T-cell (primary cell): ENCODE data around the gene ANKFN1. TPM values are rescaled to one million over a fixed set of nuclear protein-coding genes. Genes with fewer than 3 reads are reported as not detected.

Source experiments
- ATAC-seq, 4 experiments: fragments of 200-7000 bp in 3 of 4; fragments of 150-1000 bp in 1 of 4; cut with Tn5 transposase; replicated peaks in 1 of 4; 1 replicate in 3 of 4; 2 replicates in 1 of 4; pipeline ENCODE4 v1.10.0; 2021; ENCODE audit warnings: moderate library complexity in 3 of 4, mild to moderate bottlenecking in 2 of 4, moderate number of reproducible peaks in 1 of 4
- CTCF ChIA-PET, 2 donors: fragments of 300-600 bp; sonication (Branson Sonifier 250); formaldehyde crosslinking; loops; one replicate each; lab custom pipeline; 2022; ENCODE audit warnings: antibody characterized with exemption in 2 of 2; lab: Charles Lee
- POLR2A ChIA-PET, 2 donors: fragments of 300-600 bp; sonication (Branson Sonifier 250); formaldehyde crosslinking; loops; one replicate each; lab custom pipeline; 2022; ENCODE audit warnings: antibody characterized with exemption in 2 of 2; lab: Charles Lee
- DNase-seq, 35 experiments: peaks; one replicate each; pipeline versions ENCODE4 v3.0.0 to v3.0.0-alpha.2; 2013 to 2023
- H3K27ac ChIP-seq: one replicate; pipeline ENCODE4 v1.5.1; 2013; ENCODE audit warnings: low read length
- H3K27me3 ChIP-seq, 2 experiments: replicated peaks in 1 of 2; 1 replicate in 1 of 2; 2 replicates in 1 of 2; pipeline versions ENCODE4 v1.6.1 to v1.7.0; 2013; ENCODE audit warnings: low read length in 1 of 2, mixed read lengths in 1 of 2; ENCODE audit not compliant: control insufficient read depth in 2 of 2, insufficient read depth in 2 of 2; ENCODE audit errors: extremely low read depth in 1 of 2
- H3K36me3 ChIP-seq, 2 donors: 1 replicate in 1 of 2; 2 replicates in 1 of 2; pipeline versions ENCODE4 v1.6.1 to v1.7.0; 2013; ENCODE audit warnings: low read length in 1 of 2; ENCODE audit not compliant: control insufficient read depth in 2 of 2, insufficient read depth in 1 of 2; ENCODE audit errors: extremely low read depth in 1 of 2
- H3K4me1 ChIP-seq, 2 experiments: 1 replicate in 1 of 2; 2 replicates in 1 of 2; pipeline versions ENCODE4 v1.6.1 to v1.7.0; 2013; ENCODE audit warnings: low read length in 2 of 2, mixed read lengths in 1 of 2; ENCODE audit not compliant: insufficient read depth in 2 of 2, control insufficient read depth in 1 of 2; ENCODE audit errors: extremely low read depth in 1 of 2
- H3K4me3 ChIP-seq, 2 donors: 1 replicate in 1 of 2; 2 replicates in 1 of 2; pipeline versions ENCODE4 v1.5.1 to v1.7.0; 2013; ENCODE audit warnings: mild to moderate bottlenecking in 2 of 2, low read length in 1 of 2, moderate library complexity in 1 of 2; ENCODE audit not compliant: control insufficient read depth in 1 of 2; ENCODE audit errors: extremely low read depth in 1 of 2
- H3K9me3 ChIP-seq: 2 replicates; pipeline ENCODE4 v1.7.0; 2013
- H3K27ac Mint-ChIP-seq, 2 donors: one replicate each; pipeline ENCODE4 v1.8.0; 2020 to 2021; ENCODE audit warnings: mild to moderate bottlenecking in 2 of 2, mixed read lengths in 2 of 2
- H3K27me3 Mint-ChIP-seq, 2 donors: one replicate each; pipeline ENCODE4 v1.8.0; 2021 to 2022; ENCODE audit warnings: mixed read lengths in 2 of 2
- H3K36me3 Mint-ChIP-seq: one replicate; pipeline ENCODE4 v1.8.0; 2021; ENCODE audit warnings: mixed read lengths
- H3K4me1 Mint-ChIP-seq, 3 donors: one replicate each; pipeline ENCODE4 v1.8.0; 2020 to 2022; ENCODE audit warnings: mixed read lengths in 3 of 3, mild to moderate bottlenecking in 1 of 3
- H3K4me3 Mint-ChIP-seq, 3 donors: one replicate each; pipeline ENCODE4 v1.8.0; 2020 to 2022; ENCODE audit warnings: mild to moderate bottlenecking in 3 of 3, mixed read lengths in 3 of 3, moderate library complexity in 3 of 3
- H3K9me3 Mint-ChIP-seq, 3 donors: one replicate each; pipeline ENCODE4 v1.8.0; 2020 to 2022; ENCODE audit warnings: mixed read lengths in 3 of 3
- WGBS: methylation state at CpG from one replicate; pipeline ENCODE4 v1.1.5; 2013; ENCODE audit warnings: missing lambda C conversion rate; ENCODE audit not compliant: insufficient coverage; 5-methylcytosine and 5-hydroxymethylcytosine counted together
- total RNA-seq, 35 experiments: library from RNA in 6 of 35; stranded (reverse) in 6 of 35; fragments of 120-200 nt in 1 of 35; gene quantifications; one replicate each; pipeline versions ENCODE4 v1.2.1 to v1.2.4 and lab custom pipeline; 2013 to 2026

The ANKFN1 gene
- total RNA-seq, 5 donors from 2014 or later (not counting 1 experiment from before 2014, with no cell fraction given) = not detected

DNA sequence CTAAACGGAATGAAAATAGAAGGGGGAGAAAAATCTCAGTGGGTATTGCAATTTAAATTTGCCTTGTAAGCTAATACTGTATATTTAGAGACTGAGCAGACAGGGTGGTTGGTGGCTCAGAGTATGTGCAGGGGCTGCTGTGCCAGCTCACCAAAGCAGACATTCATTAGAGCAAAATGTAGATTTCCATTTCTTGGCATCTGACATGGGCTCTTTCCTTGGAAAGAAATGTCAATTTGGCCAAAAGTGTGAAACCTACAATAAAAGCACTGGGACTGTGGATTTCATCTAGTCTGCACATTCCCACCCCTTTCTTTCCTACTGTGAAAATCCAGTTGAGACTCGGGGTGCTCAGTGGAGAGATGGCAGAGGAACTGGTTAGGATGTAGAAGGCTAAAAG is 295.1 kb downstream of the ANKFN1 start:
- Mint-ChIP-seq H3K27me3 (peaks cover 0 to 3% of the 10 kb centered on the region in 2 donors), H3K36me3 (no peaks in the 10 kb centered on the region), H3K4me1 (no peaks in the 10 kb centered on the region), H3K27ac (no peak overlapping the region), H3K9me3 (no peaks in the 10 kb centered on the region), H3K4me3 (no peak overlapping the region)
- H3K27me3 ChIP-seq = no peaks in the 10 kb centered on the region
- ATAC-seq (no peak), DNase-seq (no peak)
- H3K4me1 ChIP-seq = no peaks in the 10 kb centered on the region
- ChIA-PET CTCF (no interaction called here), POLR2A (no interaction called here)
- no peak overlapping the region for H3K27ac ChIP-seq
- no peak overlapping the region for H3K4me3 ChIP-seq
- H3K9me3 ChIP-seq = no peaks in the 10 kb centered on the region
- WGBS = no CpG with 5 or more reads among the region's 2 CpGs
- no peaks in the 10 kb centered on the region for H3K36me3 ChIP-seq

DNA sequence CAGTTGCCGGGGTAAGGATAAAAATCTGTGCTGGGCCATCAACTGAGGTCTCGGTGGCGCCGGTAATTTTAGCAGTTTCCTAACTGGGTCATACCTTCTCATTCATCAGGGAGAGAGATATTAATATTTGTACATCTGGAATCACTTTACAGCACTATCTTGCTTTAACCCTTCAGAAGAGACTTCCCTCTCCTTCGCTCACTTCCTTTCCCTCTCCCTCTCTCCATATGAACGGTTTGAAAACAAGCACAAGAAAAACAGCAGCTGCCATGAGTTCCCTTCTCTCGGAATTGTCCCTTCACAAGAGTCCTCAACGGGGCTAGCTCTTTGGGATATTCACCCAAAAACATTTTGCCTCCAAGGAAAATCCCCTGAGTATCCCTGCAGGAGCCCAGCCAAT is 295.9 kb downstream of the ANKFN1 start:
- Histone ChIP-seq H3K27ac (no peak overlapping the region), H3K4me1 (no peaks in the 10 kb centered on the region), H3K4me3 (no peak overlapping the region), H3K9me3 (no peaks in the 10 kb centered on the region), H3K36me3 (no peaks in the 10 kb centered on the region), H3K27me3 (no peaks in the 10 kb centered on the region)
- CTCF ChIA-PET = no interaction called here
- H3K4me3 Mint-ChIP-seq = no peak overlapping the region
- POLR2A ChIA-PET = no interaction called here
- DNase-seq = no peak
- H3K27me3 Mint-ChIP-seq = peaks cover 3 to 4% of the 10 kb centered on the region in 2 donors
- H3K9me3 Mint-ChIP-seq = peaks cover 0 to 2% (median 0%) of the 10 kb centered on the region in 3 donors
- no peak overlapping the region for H3K27ac Mint-ChIP-seq
- ATAC-seq = no peak
- no peaks in the 10 kb centered on the region for H3K36me3 Mint-ChIP-seq
- H3K4me1 Mint-ChIP-seq = no peaks in the 10 kb centered on the region
- 74% methylated on average over 3 of the region's 8 CpGs for WGBS

DNA sequence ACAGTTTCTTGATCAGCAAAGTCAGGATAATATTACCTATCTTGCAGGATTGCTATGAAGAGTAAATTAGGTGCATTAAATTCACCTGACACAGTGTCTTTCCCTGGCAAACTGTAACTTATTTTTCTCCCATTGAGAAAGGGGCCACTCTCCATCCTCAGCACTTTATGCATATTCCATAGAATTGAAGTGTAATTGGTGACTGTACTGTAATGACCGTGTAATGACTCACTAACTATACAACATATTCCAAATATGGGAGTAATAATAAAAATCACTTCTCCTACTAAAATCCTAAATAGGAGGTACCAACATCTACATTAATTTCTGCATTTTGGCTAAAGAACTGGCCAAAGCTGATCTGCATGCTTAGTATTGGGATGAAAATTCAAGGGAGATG is 298.4 kb downstream of the ANKFN1 start:
- ChIA-PET POLR2A (no interaction called here), CTCF (no interaction called here)
- ATAC-seq (no peak), DNase-seq (no peak)
- Mint-ChIP-seq H3K4me3 (no peak overlapping the region), H3K9me3 (peaks cover 0 to 2% (median 0%) of the 10 kb centered on the region in 3 donors), H3K27ac (no peak overlapping the region), H3K27me3 (peaks cover 5 to 11% of the 10 kb centered on the region in 2 donors), H3K36me3 (no peaks in the 10 kb centered on the region), H3K4me1 (no peaks in the 10 kb centered on the region)
- H3K9me3 ChIP-seq = no peaks in the 10 kb centered on the region
- H3K4me1 ChIP-seq = no peaks in the 10 kb centered on the region
- no peaks in the 10 kb centered on the region for H3K36me3 ChIP-seq
- H3K27me3 ChIP-seq = no peaks in the 10 kb centered on the region
- no peak overlapping the region for H3K4me3 ChIP-seq
- no peak overlapping the region for H3K27ac ChIP-seq
- no CpG with 5 or more reads among the region's 1 CpG for WGBS

DNA sequence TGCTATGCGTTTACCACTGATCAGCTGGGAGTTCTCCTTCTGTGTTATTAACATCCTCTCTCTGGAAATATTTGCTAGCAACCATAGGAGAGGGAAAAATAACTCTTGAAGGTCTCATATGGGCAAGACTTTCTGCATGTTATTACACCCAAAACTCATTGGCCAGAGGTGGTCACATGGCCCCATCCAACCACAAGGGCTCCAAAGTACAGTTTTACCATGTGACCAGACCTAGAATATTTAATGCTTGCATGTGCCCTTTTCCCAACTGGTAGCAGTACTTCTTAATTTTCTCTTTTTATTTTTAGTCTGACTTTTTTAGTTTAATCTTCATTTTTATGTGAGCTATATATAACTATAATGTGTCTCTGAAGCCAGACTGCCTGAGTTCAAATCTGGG is 299.2 kb downstream of the ANKFN1 start:
- ATAC-seq = no peak
- peaks cover 0 to 2% (median 0%) of the 10 kb centered on the region in 3 donors for H3K9me3 Mint-ChIP-seq

DNA sequence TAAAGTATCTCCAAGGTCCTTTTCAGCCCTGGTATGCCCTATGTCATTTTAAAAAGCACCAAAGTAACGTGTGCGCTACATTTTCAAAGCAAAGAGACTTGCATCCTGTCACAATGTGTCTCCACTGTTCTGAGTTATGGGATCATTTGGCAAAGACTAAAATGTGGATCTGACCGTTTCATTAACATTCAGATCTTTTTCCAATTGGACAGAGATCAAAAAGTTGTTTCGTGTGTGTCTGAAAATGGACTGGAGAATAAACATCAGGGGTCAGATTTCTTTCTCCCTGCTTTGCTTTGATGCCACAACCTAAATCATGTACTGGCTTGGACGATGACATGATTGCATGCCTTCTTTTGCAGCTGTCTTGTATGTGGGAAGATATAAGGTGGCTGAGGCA is 304.2 kb downstream of the ANKFN1 start:
- ChIA-PET POLR2A (no interaction called here), CTCF (no interaction called here)
- DNase-seq (no peak), ATAC-seq (no peak)
- H3K4me1 Mint-ChIP-seq = no peaks in the 10 kb centered on the region
- Histone ChIP-seq H3K4me1 (no peaks in the 10 kb centered on the region), H3K9me3 (no peaks in the 10 kb centered on the region), H3K36me3 (no peaks in the 10 kb centered on the region), H3K27ac (no peak overlapping the region), H3K4me3 (no peak overlapping the region), H3K27me3 (no peaks in the 10 kb centered on the region)
- H3K36me3 Mint-ChIP-seq = no peaks in the 10 kb centered on the region
- H3K4me3 Mint-ChIP-seq = no peak overlapping the region
- no peak overlapping the region for H3K27ac Mint-ChIP-seq
- peaks cover 0 to 2% (median 0%) of the 10 kb centered on the region in 3 donors for H3K9me3 Mint-ChIP-seq
- peaks cover 12 to 19% of the 10 kb centered on the region in 2 donors for H3K27me3 Mint-ChIP-seq
- 100% methylated on average over 2 of the region's 5 CpGs for WGBS

More for the DNA sequence above, 299.2 kb downstream of the ANKFN1 start:
- H3K27ac Mint-ChIP-seq = no peak overlapping the region
- no CpG with 5 or more reads among the region's 1 CpG for WGBS
- no peak for DNase-seq
- Histone ChIP-seq H3K36me3 (no peaks in the 10 kb centered on the region), H3K9me3 (no peaks in the 10 kb centered on the region), H3K4me1 (no peaks in the 10 kb centered on the region), H3K27me3 (no peaks in the 10 kb centered on the region), H3K4me3 (no peak overlapping the region), H3K27ac (no peak overlapping the region)
- POLR2A ChIA-PET = no interaction called here
- H3K4me3 Mint-ChIP-seq = no peak overlapping the region
- CTCF ChIA-PET = no interaction called here
- H3K27me3 Mint-ChIP-seq = peaks cover 5 to 13% of the 10 kb centered on the region in 2 donors
- H3K4me1 Mint-ChIP-seq = no peaks in the 10 kb centered on the region
- no peaks in the 10 kb centered on the region for H3K36me3 Mint-ChIP-seq

DNA sequence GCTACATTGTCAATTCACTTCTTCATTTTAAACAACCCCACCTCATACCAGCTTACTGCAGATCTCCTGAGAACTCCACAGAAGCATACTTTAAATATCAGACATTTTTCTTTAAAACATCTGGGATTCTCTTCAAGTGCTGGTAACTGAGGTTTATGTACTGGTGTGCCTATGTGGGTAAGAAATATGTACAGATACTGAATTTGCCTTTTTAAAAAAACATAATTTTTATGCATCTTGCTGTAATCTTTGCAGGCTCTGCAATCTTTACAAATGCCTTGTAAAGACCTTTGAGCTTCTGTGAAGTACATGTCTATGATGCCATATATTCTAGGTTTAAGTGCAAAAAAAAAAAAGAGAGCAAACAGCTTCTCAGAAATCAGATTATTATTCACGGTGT is 312.6 kb downstream of the ANKFN1 start:
- H3K9me3 ChIP-seq = no peaks in the 10 kb centered on the region
- POLR2A ChIA-PET = no interaction called here
- no peak for DNase-seq
- H3K4me3 Mint-ChIP-seq = no peak overlapping the region
- H3K27ac Mint-ChIP-seq = no peak overlapping the region
- H3K27me3 Mint-ChIP-seq = peaks cover 6 to 7% of the 10 kb centered on the region in 2 donors
- H3K36me3 ChIP-seq = no peaks in the 10 kb centered on the region
- H3K4me1 Mint-ChIP-seq = no peaks in the 10 kb centered on the region
- ATAC-seq = no peak
- peaks cover 0 to under 1% (median 0%) of the 10 kb centered on the region in 3 donors for H3K9me3 Mint-ChIP-seq
- no peak overlapping the region for H3K4me3 ChIP-seq
- H3K36me3 Mint-ChIP-seq = no peaks in the 10 kb centered on the region
- WGBS = no CpG with 5 or more reads among the region's 1 CpG
- H3K27me3 ChIP-seq = peaks cover 0 to 3% of the 10 kb centered on the region in 2 experiments
- no peaks in the 10 kb centered on the region for H3K4me1 ChIP-seq
- H3K27ac ChIP-seq = no peak overlapping the region
- CTCF ChIA-PET = no interaction called here

DNA sequence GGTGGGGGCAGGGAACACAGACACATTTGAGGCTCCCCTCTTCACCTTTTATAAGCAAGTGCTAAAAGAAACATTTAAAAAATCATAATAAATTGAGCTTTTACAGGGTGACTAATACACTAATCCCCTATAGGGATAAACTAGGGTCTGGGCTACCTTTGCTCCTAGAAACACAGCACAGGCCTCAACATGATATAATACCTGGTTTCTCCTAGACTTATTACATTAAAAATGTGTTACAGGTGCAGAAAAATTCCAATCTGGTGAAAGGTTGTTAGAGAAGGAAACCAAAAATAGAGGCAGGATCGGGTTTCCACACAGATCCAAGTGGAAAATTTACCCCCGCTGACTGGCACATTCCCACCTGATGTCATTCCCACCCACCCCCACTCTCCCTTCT is 315.6 kb downstream of the ANKFN1 start:
- POLR2A ChIA-PET = no interaction called here
- WGBS = no CpG with 5 or more reads among the region's 2 CpGs

More for the DNA sequence above, 315.6 kb downstream of the ANKFN1 start:
- Mint-ChIP-seq H3K36me3 (no peaks in the 10 kb centered on the region), H3K4me1 (no peaks in the 10 kb centered on the region), H3K4me3 (no peak overlapping the region), H3K27ac (no peak overlapping the region), H3K9me3 (peaks cover 0 to 9% (median 7%) of the 10 kb centered on the region in 3 donors), H3K27me3 (peaks cover 1 to 11% of the 10 kb centered on the region in 2 donors)
- H3K4me1 ChIP-seq = no peaks in the 10 kb centered on the region
- no peak overlapping the region for H3K4me3 ChIP-seq
- no peaks in the 10 kb centered on the region for H3K36me3 ChIP-seq
- CTCF ChIA-PET = no interaction called here
- no peak overlapping the region for H3K27ac ChIP-seq
- ATAC-seq (no peak), DNase-seq (no peak)
- H3K27me3 ChIP-seq = peaks cover 0 to 3% of the 10 kb centered on the region in 2 experiments
- H3K9me3 ChIP-seq = no peaks in the 10 kb centered on the region
